ENCODE results near the gene SLC25A41.

- TF ChIP-seq CTCF (IDR thresholded peaks at IDR 0.05; ENCODE audit: control extremely low read depth in 1 of 3, insufficient read depth in 1 of 3, low read depth in 1 of 3, low read length in 3 of 3) (no peak), POLR2A (IDR thresholded peaks at IDR 0.05; ENCODE audit: control extremely low read depth in 1 of 2, low read depth in 2 of 2, low read length in 2 of 2) (no peak), MAX (IDR thresholded peaks at IDR 0.05) (no peak), EP300 (IDR thresholded peaks at IDR 0.05; ENCODE audit: borderline replicate concordance in 1 of 2, low read depth in 2 of 2, low read length in 2 of 2) (no peak), FOSL1 (IDR thresholded peaks at IDR 0.05; ENCODE audit: insufficient read depth, low read depth, low read length) (no peak), MAFK (IDR thresholded peaks at IDR 0.05; ENCODE audit: low read depth, low read length) (no peak), POLR2AphosphoS5 (IDR thresholded peaks at IDR 0.05; ENCODE audit: low read depth, low read length) (no peak)
These were observed 1.7 kb downstream of the SLC25A41 start for GRCh38 chr19:6431891-6432290.

Measured in H1 (cell line).